ENCODE measurements around the gene ROR2.

- TF ChIP-seq POLR2A (IDR thresholded peaks at IDR 0.05) (no peak), CTCF (IDR thresholded peaks at IDR 0.05) (no peak)
These were observed 3.2 kb downstream of the ROR2 start for GRCh38 chr9:91946653-91947488.
